Cardiac septum (tissue), 1 donor: ENCODE data around the gene NTSR2. TPM values are rescaled to one million over a fixed set of nuclear protein-coding genes. Genes with fewer than 3 reads are reported as not detected.

Experiments
- DNase-seq: peaks from one replicate; pipeline ENCODE4 v3.0.0-alpha.2; 2020; ENCODE audit warnings: low spot score
- intact Hi-C: fragments of 100-400 bp; cut with DNase I; formaldehyde crosslinking; loops from one replicate; pipeline ENCODE4 v1.14.0; 2022
- long read RNA-seq: library from polyadenylated mRNA; unstranded; transcript quantifications from one replicate; pipeline ENCODE4 v2.0.0, GENCODE V29; 2021
- total RNA-seq: library from RNA; stranded (reverse); fragmentation: NEBNext Ultra II Directional; extraction: Animal tissue kit (Norgen Biotek cat#: 25700); gene quantifications from one replicate; pipeline ENCODE4 v1.2.1, GENCODE V29; 2021
- donor health status: DM: no; HTN: no; CAD: no.

The NTSR2 gene, protein sequence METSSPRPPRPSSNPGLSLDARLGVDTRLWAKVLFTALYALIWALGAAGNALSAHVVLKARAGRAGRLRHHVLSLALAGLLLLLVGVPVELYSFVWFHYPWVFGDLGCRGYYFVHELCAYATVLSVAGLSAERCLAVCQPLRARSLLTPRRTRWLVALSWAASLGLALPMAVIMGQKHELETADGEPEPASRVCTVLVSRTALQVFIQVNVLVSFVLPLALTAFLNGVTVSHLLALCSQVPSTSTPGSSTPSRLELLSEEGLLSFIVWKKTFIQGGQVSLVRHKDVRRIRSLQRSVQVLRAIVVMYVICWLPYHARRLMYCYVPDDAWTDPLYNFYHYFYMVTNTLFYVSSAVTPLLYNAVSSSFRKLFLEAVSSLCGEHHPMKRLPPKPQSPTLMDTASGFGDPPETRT
- total RNA-seq: not detected
- long read RNA-seq: 0 reads

DNA sequence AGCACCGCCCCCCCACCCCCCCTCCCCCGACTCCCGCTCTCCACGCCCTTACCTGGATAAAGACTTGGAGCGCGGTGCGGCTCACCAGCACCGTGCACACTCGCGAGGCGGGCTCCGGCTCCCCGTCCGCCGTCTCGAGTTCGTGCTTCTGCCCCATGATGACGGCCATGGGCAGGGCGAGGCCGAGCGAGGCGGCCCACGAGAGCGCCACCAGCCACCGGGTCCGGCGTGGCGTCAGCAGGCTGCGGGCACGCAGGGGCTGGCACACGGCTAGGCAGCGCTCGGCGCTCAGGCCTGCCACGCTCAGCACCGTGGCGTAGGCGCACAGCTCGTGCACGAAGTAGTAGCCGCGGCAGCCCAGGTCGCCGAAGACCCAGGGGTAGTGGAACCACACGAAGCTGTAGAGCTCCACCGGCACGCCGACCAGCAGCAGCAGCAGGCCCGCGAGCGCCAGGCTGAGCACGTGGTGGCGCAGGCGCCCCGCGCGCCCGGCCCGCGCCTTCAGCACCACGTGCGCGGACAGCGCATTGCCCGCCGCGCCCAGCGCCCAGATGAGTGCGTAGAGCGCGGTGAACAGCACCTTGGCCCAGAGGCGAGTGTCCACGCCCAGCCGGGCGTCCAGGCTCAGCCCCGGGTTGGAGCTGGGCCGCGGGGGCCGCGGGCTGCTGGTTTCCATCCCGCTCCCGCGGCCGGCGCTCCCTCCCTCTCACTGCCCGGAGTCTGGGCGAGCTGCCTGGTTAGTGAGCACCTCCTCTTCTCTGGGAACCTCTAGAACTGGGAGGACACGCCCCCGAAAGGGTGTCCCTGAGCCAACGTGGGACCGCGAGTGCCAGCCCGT lies at the start of gene NTSR2:
TSS of gene NTSR2 (minus strand) at position 742 of the 838 bp plus-strand sequence. CDS start at position 676, 66 bp downstream.
- intact Hi-C loops: loop anchor here (10.0 kb wide), 1 partner anchor 185 kb away; no protein-coding TSS in a partner anchor
- no peak for DNase-seq

DNA sequence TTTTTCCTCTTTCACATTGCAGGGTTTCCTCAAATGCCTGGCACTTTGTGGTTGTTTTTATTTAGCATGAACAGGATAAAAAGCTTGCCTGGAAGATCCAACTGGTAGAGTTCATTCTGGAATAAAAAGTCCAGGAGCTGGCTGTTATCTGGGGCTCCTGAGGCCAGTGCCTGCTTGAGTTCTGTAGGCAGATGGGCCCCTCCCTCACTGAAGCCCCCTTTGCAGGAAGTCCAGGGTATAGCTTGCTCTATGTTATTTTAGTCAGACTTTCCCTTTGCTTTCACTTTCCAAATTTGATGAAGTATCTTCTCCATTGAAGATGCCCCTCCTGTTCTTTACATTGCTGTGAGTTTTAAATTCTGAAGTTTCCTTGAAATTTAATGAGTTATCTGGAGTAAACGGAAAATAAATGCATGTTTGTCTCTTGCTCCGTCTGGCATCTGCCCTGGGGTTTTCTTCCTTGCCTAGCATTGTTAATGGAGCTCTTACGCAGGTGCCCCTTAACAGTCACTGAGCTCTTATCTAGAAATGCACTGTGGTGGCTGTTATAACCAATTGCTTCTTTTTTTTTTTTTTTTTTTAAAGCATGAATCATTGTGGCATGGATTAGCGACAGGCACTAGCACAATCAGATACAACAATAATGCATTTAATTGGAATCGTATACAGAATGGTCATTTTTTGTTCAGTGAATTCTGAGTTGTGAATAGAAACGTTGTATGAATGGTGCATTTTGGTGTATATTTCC lies 49.4 kb upstream of the NTSR2 start:
- no peak for DNase-seq
- intact Hi-C loops: no loop called here

DNA sequence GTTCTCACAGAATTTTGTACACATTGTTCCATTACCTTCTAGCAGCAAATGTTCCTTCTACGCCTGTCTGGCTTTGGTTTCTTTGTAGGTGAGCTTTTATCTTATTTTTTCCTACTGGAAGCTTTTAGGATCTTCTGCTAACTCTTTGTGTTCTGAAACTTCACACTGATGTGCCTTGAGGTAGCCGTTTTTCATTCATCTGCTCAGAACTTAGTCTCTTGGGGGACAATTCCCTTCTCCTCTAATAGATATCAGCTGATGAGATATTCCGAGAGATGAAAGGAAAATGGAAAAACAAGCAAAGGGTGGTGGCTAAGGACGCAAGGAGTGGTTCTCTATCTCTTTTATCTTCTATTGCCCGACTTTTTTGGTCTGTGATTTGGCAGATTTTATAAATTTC lies 48.6 kb upstream of the NTSR2 start:
- DNase-seq: no peak
- intact Hi-C loops: no loop called here

DNA sequence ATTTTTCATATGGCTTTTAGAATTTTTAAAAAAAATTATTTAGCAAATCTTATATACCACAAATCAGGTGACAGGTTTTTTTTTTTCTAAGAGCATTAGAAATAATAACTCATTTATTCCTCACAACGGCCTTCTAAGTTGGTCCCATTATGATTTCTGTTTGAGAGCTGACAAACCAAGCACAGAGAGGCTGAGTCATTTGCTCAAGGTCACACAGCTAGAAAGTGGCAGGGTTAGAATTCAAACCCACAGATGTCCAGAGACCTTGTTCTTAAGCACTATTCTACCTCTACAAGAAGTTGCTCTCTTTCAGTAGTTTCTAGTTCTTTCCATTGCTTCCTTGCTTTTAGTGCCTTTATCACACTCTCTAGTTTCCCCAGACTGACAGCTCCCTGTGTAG lies 47.6 kb upstream of the NTSR2 start:
- DNase-seq: no peak
- intact Hi-C loops: no loop called here

DNA sequence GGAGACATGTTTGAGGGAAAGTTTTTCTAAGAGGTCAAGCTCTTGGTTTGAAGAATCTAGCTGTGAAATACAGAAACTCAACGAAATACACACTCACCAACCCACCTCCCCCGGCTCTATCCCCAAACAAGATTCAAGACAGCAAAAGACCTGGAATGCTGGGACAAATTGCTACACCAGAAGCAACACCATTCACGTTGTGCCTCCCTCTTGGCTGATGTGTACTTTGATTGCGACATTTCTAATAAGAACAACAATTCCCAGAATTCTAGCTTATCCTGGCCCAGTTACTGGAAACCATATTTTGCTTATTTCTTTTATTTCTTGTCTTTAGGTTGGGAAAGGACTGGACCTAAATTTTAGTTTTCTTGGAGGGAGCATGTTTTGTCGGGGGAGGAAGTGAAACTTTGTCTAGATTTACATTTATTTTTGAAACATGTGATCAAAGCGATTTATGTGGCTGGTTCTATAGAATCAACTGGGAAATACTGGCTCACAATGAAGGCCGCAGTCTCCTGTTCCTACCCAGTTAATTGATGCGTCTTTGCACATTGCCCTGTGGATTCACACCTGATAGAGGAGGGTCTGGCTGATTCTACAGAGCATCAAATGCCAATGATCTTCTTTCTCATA lies 46.8 kb upstream of the NTSR2 start:
- intact Hi-C loops: no loop called here
- DNase-seq: no peak

DNA sequence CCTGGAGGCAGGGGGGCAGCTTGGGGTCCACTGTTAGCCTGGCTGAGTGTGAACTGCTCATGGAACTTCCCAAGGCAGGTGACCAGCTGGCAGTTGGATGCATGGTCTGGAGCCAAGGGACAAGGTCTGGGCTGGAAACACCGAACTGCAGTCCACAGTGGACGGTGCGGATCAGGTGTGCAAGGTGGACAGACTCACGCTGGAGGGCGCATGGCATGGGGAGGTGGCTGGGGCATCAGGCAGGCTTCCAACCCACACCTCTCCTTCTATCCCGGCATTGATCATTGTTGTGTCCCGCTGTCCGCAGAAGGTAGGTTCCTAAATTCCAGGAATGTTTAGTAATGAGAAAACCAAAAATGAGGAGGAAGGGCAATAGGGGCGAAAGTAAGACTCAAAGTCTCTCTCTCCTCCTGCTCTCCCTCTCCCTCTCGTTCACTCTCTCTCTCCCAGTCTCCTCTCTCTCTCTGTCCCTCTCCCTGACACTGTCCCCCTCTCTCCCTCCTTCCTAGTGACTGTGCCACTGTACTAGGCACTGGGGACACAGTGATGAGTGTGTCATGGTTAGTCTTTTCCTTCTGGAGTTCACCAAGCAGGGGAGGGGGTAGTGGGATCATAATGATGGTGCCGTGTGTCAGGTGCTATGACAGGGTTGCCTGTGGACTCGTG lies 46.1 kb upstream of the NTSR2 start:
- intact Hi-C loops: no loop called here
- no peak for DNase-seq

DNA sequence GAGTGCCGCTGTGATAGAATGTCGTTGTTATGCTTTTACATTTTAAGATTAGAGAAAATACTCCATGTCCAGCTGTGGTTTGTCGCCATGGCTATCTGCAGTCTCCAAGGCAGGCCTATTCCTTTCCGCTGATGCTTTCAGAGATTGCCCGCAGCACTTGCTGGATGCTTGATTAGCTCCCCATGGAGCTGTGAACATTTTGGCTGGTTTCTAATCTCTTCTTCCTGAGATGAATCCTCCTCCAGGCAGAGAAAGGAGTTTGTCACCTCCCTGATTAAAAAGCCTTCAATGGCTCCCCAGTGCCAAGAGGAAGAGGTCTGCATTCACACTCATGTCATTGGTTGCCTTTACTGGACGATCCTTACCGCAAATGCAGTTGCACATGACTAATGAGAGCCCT lies 43.8 kb upstream of the NTSR2 start:
- intact Hi-C loops: no loop called here

DNA sequence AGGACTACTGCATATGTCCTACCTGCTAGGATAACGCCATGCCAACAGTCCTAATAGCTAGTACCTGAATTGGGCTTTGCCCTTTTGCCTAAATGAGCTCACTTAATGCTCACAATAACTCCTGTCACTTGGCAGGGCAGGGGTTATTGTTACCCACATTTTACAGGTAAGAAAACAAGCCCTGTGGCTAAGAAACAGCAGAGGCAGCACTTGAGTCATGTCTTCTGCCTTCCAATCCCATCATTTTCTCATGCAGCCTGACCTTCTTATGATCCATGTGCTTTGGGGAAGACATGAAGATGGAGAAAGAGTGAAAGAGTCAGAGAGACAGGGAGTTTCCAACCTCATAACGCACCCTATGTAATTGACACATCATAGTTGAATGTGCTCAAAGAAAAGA lies 42.9 kb upstream of the NTSR2 start:
- intact Hi-C loops: no loop called here

More for the DNA sequence above, 43.8 kb upstream of the NTSR2 start:
- no peak for DNase-seq

DNA sequence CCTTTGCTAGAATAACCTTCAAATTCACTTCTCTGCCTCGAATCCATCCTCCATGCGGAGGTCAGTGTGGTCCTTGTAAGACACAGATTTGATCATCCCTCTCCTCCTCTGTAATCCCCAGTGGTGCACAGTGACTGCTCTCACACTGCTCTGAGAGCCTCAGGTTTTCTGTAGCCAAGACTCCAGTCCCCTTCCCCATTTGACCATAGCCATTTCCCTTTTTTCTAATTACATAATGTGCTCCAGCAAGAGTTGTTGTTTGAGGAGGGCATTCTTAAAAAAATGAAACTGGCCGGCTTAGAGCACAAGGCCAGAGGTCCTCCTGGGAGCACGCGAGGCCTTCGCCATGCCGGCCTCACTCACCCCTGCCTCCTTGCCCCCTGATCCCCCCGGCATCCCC lies 41.8 kb upstream of the NTSR2 start:
- DNase-seq: no peak
- intact Hi-C loops: no loop called here

More for the DNA sequence above, 42.9 kb upstream of the NTSR2 start:
- no peak for DNase-seq

DNA sequence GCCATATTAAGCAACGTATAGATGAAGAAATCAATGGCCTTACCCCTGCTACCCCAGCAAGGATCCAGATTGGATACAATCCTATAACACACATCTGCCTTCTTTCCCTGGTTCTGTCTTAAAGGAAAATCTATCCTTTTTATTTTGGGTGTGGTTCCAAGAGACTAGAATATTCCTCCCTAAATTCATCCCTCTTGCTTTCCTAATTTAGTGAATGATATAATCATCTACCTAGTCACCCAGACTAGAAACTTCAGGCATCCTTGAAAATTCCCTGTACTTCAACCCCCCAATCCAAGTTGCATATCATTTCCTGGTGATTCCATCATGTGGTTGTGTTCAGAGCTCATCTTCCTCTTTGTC lies 41.3 kb upstream of the NTSR2 start:
- no peak for DNase-seq

DNA sequence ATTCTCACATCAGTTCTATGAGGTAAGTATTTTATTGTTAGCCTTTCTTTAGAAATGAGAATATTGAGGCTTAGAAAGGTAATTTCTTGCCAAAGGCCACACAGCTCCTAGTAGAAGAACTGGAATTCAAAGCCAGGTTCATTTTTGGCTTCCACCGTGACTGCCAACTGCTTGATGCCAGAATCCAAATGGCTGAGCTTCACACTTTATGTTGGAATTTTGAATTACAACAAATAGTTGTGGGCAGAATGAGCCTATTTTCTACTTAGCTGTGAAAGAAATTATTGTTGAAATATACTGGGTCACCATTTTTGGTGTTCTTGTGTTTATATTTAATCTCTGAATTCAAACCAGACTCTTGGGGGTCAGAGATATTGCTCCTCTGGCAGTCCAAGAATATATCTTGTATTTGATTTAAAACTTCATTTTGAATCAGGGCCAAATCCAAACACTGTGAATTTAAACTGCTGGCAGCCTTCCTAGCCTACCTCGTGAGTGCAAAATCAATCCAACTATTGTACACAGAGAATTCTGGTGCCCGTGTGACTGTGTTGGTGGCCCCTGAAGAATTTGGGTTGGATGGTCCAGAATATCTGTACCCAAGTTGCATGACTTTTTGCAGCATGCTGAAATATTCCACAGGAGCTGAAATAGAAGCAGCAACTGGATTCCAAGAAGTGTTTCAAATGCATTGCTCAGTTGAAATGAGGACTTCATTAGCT lies 40.8 kb upstream of the NTSR2 start:
- intact Hi-C loops: no loop called here

More for the DNA sequence above, 41.3 kb upstream of the NTSR2 start:
- intact Hi-C loops: no loop called here

DNA sequence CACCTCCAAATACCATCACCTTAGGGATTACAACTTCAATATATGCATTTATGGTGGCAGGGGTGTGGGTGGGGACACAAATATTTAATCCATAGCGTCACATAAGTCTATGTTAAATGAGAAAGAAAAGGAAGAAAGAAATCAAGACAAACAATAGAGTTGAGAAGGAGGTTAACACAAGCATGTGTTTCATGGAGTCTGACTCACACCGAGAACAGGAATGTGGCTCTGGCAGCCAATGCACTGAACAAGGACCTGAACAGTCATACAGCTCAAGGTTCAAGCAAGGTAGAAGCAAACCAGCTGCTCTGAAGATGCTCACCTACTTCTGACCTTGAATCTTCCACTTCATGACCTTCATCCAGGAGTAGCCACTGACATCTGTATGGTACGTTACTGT lies 40.2 kb upstream of the NTSR2 start:
- DNase-seq: no peak

More for the DNA sequence above, 40.8 kb upstream of the NTSR2 start:
- no peak for DNase-seq

DNA sequence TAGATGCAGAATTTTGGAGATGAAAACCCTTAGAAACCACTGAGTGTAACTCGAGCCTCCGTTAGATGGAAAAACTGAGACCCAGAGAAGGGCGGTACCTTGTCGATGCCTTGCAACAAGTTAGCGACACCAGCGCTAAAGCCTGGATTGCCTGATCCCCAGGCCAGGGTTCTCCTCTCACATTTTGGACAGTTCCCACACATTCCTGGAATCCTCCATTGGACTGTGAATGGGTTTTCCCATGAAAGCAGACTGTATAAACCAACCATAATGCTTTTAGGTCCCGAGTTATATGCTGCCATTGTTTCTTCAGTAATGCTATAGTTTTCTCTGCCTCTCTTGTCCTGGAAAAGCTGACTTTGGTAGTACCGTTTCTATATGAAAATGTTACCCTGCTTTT lies 39.3 kb upstream of the NTSR2 start:
- intact Hi-C loops: no loop called here

More for the DNA sequence above, 40.2 kb upstream of the NTSR2 start:
- intact Hi-C loops: no loop called here

DNA sequence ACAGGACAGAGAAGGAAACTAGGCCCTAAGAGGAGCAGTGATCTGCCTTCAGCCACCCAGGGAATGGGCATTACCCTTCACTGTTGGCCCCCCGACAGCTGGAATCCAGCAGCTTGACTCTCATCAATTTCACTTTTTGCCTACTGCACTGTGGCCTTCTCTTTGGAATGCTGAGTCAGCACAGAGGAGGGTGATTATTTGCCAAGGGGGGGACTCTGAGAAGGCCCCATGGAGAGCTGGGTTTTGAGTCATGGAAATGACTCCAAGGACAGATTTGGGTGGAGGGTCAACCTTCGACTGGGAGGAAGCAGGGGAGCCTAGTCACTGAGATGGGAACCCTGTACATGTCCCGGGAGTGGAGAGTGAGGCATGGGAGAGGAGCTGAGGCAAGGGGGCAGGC lies 38.1 kb upstream of the NTSR2 start:
- intact Hi-C loops: no loop called here
- no peak for DNase-seq

More for the DNA sequence above, 39.3 kb upstream of the NTSR2 start:
- DNase-seq: no peak

DNA sequence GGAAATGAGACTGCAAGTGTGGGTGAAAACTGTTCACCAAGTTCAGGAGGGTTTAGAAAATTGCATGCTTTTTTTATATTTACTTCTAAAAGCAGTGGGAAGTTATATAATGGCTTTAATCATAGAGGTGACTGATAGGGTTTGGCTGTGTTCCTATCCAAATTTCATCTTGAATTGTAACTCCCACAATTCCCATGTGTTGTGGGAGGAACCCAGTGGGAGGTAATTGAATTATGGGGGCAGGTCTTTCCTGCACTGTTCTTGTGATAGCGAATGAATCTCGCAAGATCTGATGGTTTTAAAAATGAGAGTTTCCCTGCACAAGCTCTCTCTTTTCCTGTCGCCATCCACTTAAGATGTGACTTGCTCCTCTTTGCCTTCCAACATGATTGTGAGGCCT lies 35.7 kb upstream of the NTSR2 start:
- DNase-seq: no peak
- intact Hi-C loops: no loop called here

DNA sequence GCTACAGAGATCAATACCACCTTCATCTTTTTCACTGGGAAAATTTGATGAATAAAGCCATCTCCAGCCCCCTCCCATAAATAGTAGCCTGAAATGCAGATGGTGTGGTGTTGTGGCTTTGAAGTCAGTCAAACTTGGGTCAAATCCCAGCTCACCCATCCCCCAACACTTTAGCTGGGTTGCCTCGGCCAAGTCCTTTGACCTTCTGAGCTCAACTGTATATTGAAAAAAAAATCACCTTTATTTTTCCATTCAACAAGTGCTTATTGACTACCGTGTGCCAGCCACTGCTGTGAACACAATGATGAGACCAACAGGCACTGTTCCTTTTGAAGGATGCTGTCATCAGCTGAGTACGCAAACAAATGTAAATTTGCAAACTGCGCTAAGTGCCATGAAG lies 35.1 kb upstream of the NTSR2 start:
- intact Hi-C loops: no loop called here
- DNase-seq: no peak

DNA sequence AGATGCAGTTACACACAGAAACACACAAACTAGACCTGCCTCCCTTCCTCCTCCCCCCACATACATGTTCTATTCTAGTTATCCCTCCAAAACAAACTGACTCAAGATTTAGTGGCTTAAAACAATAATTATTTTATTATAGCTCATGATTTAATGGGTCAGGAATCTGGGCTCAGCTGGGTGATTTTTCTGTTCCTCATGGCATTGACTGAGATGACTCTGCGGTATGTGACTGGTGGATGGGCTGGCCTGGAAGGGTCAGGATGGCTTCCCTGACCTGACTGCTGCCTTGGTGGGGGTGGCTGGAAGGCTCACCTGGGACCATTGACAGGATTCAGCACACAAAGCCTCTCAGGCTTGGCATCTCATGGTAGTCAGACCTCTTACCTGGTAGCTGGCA lies 33.7 kb upstream of the NTSR2 start:
- intact Hi-C loops: no loop called here
- no peak for DNase-seq

DNA sequence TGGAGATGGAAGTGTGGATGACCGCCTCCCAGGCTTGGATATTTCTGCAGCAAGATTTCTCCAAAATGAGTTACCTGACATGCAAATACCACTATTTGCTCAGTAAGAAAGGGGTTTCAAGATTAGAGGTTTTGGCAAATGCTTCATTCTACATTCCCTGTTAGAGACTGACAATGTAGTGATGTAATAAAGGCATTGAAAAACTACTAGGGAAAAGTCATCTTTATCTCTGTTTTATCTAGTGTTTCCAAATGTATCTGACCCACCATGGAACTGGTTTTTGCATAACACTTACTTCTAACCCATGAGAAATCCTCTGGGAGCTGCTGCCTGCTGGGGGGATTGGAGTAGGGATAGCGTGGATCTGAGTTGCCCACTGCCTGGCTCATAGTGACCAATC lies 33.0 kb upstream of the NTSR2 start:
- no peak for DNase-seq
- intact Hi-C loops: no loop called here
